SK-N-MC (cell line): ENCODE results near the gene ZNF516.

ENCODE experiments used
- EZH2 ChIP-seq: fragments of 200-600 bp; sonication (generic); IDR thresholded peaks from one replicate; pipeline ENCODE4 v1.6.1; 2017; ENCODE audit warnings: antibody characterized with exemption
- FOXP2 ChIP-seq: optimal IDR thresholded peaks from 2 replicates; pipeline ENCODE3; 2011; ENCODE audit warnings: mild to moderate bottlenecking, moderate library complexity; ENCODE audit not compliant: insufficient read depth; ENCODE audit errors: extremely low read length, control extremely low read depth
- POLR2AphosphoS5 ChIP-seq: IDR thresholded peaks from 2 replicates; pipeline ENCODE4 v1.6.1; 2012; ENCODE audit warnings: mild to moderate bottlenecking, low read depth, low read length, borderline replicate concordance

DNA sequence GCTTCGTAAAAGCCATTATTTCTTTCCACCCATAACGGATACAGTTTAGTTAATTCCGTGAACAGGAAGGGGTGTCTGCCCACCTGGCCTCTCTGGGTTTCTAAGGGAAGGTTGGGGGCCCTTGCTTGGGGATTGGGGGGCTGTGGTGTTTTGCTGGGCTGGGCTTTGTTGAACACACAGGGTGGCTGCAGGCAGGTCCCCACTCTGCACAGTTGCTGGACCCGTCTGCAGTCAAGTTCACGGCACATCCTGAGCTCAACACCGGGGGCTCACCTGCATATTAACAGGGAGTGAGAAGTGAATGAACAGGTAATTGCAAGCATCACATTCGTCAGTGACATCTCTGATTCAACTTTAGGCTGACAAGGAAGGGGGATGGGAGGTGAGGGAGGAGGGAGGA is 109.0 kb downstream of the ZNF516 start:
- TF ChIP-seq POLR2AphosphoS5 = no peak
- TF ChIP-seq EZH2 = no peak
- TF ChIP-seq FOXP2 = no peak
